D721Med (cell line): ENCODE data around the gene TMEM115.

Source experiments
- DNase-seq: peaks from one replicate; pipeline ENCODE4 v3.0.0; 2011; ENCODE audit warnings: low spot score; ENCODE audit not compliant: insufficient read length
- FAIRE-seq: peaks from 2 replicates; lab custom pipeline; 2011; peaks lifted over from hg19 to GRCh38; lab: Jason Lieb, UNC
- CTCF ChIP-seq: IDR thresholded peaks from 2 replicates; pipeline ENCODE4 v1.5.1; 2012; ENCODE audit warnings: mild to moderate bottlenecking, control low read depth; ENCODE audit not compliant: insufficient read depth; ENCODE audit errors: missing control alignments

TMEM115 gene

GRCh38 chr3:50358355-50358910 lies 888 bp downstream of the TMEM115 start:
- no peak for DNase-seq
- FAIRE-seq, result no peak
- no peak for TF ChIP-seq CTCF

DNA sequence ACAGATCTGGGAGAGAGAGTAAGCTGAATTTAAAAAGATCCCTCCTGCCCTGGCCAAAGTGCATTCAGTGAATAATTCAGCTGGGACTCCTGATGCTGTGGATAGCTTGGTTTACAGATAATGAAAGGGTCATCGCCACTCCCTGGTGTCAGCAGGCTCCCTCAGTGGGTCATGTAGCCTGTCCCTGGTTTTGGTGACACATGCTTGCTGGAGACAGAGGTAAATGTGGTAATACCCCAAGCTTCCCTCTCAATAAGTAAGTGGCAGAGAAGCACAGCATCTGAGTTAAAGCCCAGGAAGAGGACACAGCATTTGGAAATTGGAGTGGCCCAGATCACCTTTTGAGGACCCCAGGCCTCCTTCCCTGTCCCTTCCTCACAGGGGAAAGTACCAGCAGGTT lies 1.8 kb downstream of the TMEM115 start:
- no peak for FAIRE-seq
- no peak for TF ChIP-seq CTCF
- no peak for DNase-seq

DNA sequence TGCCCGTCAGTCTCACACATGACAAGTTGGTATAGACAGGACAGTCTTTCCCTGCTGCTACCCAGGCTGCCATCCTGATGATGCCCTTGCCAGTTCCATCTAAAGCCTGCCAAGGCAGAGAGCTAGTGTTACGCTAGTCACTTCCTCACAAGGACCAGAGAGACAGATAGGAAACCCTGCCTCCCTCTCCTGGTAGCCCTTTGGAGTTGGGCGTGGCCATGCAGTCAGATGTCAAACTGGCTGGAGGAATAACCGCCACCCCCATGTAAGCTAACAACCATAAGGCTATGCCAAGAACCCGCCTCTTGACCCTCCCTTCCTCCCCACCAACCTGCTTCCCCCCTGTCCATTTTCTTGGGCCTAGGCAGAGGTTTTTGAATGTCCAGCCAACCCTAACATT lies 2.8 kb downstream of the TMEM115 start:
- TF ChIP-seq CTCF, result no peak
- DNase-seq, result no peak
- no peak for FAIRE-seq

- no peak for TF ChIP-seq CTCF
- no peak for DNase-seq
- FAIRE-seq, result no peak
Measured at GRCh38 chr3:50355829-50356552, 3.3 kb downstream of the TMEM115 start.

DNA sequence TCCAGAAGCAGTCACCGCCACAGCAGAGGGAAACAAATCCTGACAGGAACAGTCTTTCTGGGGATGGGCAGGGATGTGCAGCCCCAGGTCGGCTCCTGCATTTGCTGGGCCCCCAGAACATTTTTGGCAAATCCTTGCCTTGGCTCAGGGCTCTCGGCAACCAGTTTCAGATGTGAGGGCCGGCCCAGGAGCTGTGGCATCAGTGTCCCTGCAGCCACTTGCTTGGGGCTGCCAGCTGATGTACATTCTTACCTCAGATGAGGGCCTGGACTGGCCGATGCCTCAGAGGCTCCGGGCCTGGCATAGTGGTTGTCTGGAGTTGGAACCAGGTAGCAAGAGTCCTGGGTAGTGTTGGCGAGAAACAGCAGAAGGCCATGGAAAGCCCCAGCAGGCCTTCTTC lies 4.5 kb downstream of the TMEM115 start:
- TF ChIP-seq CTCF, result no peak
- DNase-seq, result no peak
- no peak for FAIRE-seq

- no peak for TF ChIP-seq CTCF
- DNase-seq (no peak), FAIRE-seq (no peak)
Measured at GRCh38 chr3:50354186-50354764, 5.0 kb downstream of the TMEM115 start.
